BLaER1 treated with 17β-estradiol and CSF1 and Interleukin-3, amounts not matched to agents 10 nM and 100 nM (cell line): Measurements from ENCODE around the gene TECPR2.

Experiments used
- H3K27ac ChIP-seq, 11 experiments: shearing (Covaris generic); formaldehyde crosslinking; 2 replicates each; pipeline ENCODE4 v1.8.1; 2022
- H3K27me3 ChIP-seq, 11 experiments: shearing (Covaris generic); formaldehyde crosslinking; 2 replicates each; pipeline ENCODE4 v1.8.1; 2022
- H3K36me3 ChIP-seq, 11 experiments: shearing (Covaris generic); formaldehyde crosslinking; 2 replicates each; pipeline ENCODE4 v1.8.1; 2022
- H3K4me1 ChIP-seq, 10 experiments: shearing (Covaris generic); formaldehyde crosslinking; 2 replicates each; pipeline ENCODE4 v1.8.1; 2022
- H3K4me2 ChIP-seq, 11 experiments: shearing (Covaris generic); formaldehyde crosslinking; 2 replicates each; pipeline ENCODE4 v1.8.1; 2022
- H3K4me3 ChIP-seq, 10 experiments: shearing (Covaris generic); formaldehyde crosslinking; 2 replicates each; pipeline ENCODE4 v1.8.1; 2022
- H3K9ac ChIP-seq, 11 experiments: shearing (Covaris generic); formaldehyde crosslinking; 2 replicates each; pipeline ENCODE4 v1.8.1; 2022
- H3K9me3 ChIP-seq, 11 experiments: shearing (Covaris generic); formaldehyde crosslinking; replicated peaks in 1 of 11; 2 replicates each; pipeline ENCODE4 v1.8.1; 2022
- H4K20me1 ChIP-seq, 11 experiments: shearing (Covaris generic); formaldehyde crosslinking; 2 replicates each; pipeline ENCODE4 v1.8.1; 2022
- Cebpa-rat ChIP-seq, 11 experiments: shearing (Covaris generic); IDR thresholded peaks; 2 replicates each; pipeline ENCODE4 v1.8.1; 2022

Gene TECPR2, protein sequence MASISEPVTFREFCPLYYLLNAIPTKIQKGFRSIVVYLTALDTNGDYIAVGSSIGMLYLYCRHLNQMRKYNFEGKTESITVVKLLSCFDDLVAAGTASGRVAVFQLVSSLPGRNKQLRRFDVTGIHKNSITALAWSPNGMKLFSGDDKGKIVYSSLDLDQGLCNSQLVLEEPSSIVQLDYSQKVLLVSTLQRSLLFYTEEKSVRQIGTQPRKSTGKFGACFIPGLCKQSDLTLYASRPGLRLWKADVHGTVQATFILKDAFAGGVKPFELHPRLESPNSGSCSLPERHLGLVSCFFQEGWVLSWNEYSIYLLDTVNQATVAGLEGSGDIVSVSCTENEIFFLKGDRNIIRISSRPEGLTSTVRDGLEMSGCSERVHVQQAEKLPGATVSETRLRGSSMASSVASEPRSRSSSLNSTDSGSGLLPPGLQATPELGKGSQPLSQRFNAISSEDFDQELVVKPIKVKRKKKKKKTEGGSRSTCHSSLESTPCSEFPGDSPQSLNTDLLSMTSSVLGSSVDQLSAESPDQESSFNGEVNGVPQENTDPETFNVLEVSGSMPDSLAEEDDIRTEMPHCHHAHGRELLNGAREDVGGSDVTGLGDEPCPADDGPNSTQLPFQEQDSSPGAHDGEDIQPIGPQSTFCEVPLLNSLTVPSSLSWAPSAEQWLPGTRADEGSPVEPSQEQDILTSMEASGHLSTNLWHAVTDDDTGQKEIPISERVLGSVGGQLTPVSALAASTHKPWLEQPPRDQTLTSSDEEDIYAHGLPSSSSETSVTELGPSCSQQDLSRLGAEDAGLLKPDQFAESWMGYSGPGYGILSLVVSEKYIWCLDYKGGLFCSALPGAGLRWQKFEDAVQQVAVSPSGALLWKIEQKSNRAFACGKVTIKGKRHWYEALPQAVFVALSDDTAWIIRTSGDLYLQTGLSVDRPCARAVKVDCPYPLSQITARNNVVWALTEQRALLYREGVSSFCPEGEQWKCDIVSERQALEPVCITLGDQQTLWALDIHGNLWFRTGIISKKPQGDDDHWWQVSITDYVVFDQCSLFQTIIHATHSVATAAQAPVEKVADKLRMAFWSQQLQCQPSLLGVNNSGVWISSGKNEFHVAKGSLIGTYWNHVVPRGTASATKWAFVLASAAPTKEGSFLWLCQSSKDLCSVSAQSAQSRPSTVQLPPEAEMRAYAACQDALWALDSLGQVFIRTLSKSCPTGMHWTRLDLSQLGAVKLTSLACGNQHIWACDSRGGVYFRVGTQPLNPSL (N-terminal part only)

DNA sequence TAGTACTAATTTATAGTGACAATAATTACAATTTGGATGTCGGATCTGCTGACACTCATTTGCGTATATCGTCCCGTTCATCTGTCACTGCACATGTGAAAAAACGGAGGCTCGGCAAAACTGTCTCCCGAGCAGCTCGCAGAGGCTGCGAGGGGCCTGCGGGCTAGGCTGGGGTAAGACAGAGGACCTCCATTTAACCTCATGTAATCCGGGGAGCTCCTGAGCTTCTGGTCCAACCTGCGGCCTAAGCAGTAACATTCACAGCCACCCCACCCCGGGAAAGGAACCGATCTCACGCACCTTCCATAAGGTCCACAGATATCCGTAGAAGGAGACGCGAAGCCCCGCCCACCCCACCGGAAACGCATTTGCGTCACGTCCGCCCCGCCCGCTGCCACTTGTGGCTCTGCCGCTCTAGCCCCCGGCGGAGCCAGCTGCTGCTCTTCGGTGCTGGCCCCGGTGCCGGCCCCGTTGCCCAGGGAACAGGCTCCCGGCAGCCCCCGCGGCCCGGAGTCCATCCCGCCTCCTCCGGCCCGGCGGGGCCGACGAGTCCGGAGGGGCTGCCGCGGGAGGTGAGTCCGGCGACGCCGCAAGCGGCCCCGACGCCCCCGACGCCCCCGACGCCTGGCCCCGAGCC, at the start of gene TECPR2, which contains the start of gene CINP:
Gene TECPR2, plus strand, starts transcription at position 397 of the 637 bp plus-strand sequence. CDS start 13,781 bp downstream, outside the sequence.
Gene CINP, minus strand, starts transcription at position 346 of the 637 bp plus-strand sequence. Its CDS starts 39 bp downstream, at position 307.
- TF ChIP-seq Cebpa-rat (IDR thresholded peaks at IDR 0.05), result no peak
- peak within 1 kb of the TSS; percentile 69 to 85 (median 75) for H3K27ac ChIP-seq

DNA sequence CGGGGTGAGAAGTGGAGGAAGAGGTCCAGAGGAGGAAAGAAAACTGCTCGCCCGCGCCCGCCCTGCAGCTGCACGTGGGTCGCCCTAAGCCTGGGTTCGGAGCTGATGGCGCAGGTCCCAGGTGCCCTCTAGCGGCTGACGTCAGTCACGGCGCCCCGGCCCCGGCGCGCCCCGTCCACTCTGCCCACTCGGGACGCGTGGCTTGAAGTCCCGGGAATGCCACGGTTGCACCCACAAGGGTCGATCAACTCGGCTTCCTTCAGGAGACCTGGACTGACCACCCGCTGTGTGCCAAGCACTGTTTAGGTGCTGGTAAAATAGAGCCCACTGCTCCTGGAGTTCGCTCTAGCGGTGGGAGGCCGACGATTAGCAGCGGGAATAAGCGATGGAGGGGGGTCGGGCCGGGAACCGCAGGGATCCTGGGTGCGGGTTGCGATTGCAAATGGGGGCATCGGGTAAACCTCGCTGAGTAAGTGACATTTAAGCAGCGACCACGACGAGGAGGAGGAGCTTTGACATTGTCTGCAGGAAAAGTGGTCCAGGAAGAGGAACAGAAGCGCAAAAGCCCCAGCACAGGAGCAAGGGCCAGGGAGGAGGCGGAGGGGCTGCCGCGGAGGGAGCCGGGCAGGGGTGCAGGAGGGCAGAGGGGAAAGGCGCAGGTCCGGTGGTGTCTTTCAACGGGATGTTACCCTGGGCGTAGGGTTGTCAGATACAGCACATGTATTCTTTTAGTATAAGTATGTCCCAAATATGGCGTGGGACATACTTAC, 48.3 kb upstream of the TECPR2 start:
- Histone ChIP-seq H3K27ac (peak overlapping the region in 5 of 11 experiments; percentile 8 to 34 (median 19); a peak in 5 of 22 replicates), H3K9me3 (no peaks in the 10 kb centered on the region), H3K4me1 (peaks cover 35 to 51% (median 46%) of the 10 kb centered on the region in 10 experiments), H3K4me3 (peak overlapping the region; percentile 52 to 77 (median 65)), H3K9ac (peak overlapping the region; percentile 12 to 74 (median 65); a peak in 19 of 22 replicates), H3K4me2 (peak overlapping the region; percentile 63 to 88 (median 80)), H3K27me3 (no peaks in the 10 kb centered on the region), H4K20me1 (no peaks in the 10 kb centered on the region), H3K36me3 (no peaks in the 10 kb centered on the region)
- TF ChIP-seq Cebpa-rat (IDR thresholded peaks at IDR 0.05), result no peak

More for the DNA sequence above, at the start of gene TECPR2, which contains the start of gene CINP:
- Histone ChIP-seq H3K36me3 (peaks cover 12 to 24% (median 14%) of the 10 kb centered on the region in 11 experiments; a peak in 21 of 22 replicates), H3K9me3 (no peaks in the 10 kb centered on the region), H3K4me2 (peak within 1 kb of the TSS; percentile 88 to 99 (median 96)), H3K9ac (peak within 1 kb of the TSS; percentile 80 to 88 (median 87)), H3K4me1 (peaks cover 23 to 33% (median 29%) of the 10 kb centered on the region in 10 experiments), H3K4me3 (peak within 1 kb of the TSS; percentile 77 to 92 (median 84)), H3K27me3 (peaks cover 0 to 18% (median 0%) of the 10 kb centered on the region in 11 experiments; a peak in 2 of 22 replicates), H4K20me1 (peaks cover 0 to 18% (median 5%) of the 10 kb centered on the region in 11 experiments; a peak in 1 of 22 replicates)

DNA sequence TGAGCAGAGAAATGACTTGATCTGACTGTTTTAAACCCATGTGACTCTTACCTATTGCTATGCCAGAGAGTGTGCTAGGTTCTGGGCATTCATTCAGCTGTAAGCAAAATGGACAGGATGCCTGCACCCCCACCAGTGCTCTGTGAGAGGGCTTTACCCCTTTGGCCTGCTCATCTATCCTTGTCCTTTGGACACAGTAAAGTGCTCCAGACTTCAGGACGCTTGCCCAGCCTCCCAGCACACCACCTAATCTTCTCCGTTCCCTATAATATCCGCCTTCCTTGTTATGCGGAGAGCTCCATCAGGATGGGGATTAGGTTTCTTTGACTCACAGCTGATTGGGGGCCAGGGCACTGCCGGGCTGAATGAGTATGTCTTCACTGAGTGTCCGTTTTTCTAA, 47.6 kb upstream of the TECPR2 start:
- H3K27ac ChIP-seq, result no peak overlapping the region
- H4K20me1 ChIP-seq, result no peaks in the 10 kb centered on the region
- H3K4me1 ChIP-seq, result peaks cover 35 to 51% (median 46%) of the 10 kb centered on the region in 10 experiments
- no peak for TF ChIP-seq Cebpa-rat (IDR thresholded peaks at IDR 0.05)
- H3K4me2 ChIP-seq, result peak overlapping the region; percentile 63 to 88 (median 80); a peak in 21 of 22 replicates
- H3K4me3 ChIP-seq, result peak overlapping the region in 7 of 10 experiments; percentile 52 to 77 (median 65); a peak in 11 of 20 replicates
- no peaks in the 10 kb centered on the region for H3K27me3 ChIP-seq
- peak overlapping the region in 3 of 11 experiments; percentile 34 to 72 (median 70); a peak in 4 of 22 replicates for H3K9ac ChIP-seq
- no peaks in the 10 kb centered on the region for H3K9me3 ChIP-seq
- no peaks in the 10 kb centered on the region for H3K36me3 ChIP-seq

DNA sequence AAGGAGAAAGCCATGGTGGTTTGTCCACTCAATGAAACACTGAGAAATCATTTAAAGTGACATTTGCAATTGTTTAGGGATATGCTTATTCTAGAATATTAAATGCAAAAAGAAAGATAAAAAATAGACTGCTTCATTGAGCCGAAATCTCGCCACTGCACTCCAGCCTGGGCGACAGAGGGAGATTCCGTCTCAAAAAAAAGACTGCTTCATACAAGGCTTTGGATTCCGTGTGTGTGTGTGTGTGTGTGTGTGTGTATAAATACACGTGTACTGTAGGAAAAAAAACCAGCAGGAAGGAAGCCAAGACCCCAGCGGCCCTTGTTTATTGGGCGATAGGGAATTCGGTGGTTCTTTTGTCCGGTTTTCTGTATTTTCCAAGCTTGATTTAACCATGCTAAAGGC, 46.4 kb upstream of the TECPR2 start:
- peaks cover 46 to 63% (median 57%) of the 10 kb centered on the region in 10 experiments for H3K4me1 ChIP-seq
- H4K20me1 ChIP-seq, result no peaks in the 10 kb centered on the region
- peak overlapping the region; percentile 50 to 79 (median 64) for H3K4me3 ChIP-seq
- H3K36me3 ChIP-seq, result peaks cover 0 to 4% (median 0%) of the 10 kb centered on the region in 11 experiments; a peak in 2 of 22 replicates
- H3K4me2 ChIP-seq, result peak overlapping the region; percentile 67 to 96 (median 87)
- peak overlapping the region in 10 of 11 experiments; percentile 37 to 78 (median 68); a peak in 20 of 22 replicates for H3K9ac ChIP-seq
- TF ChIP-seq Cebpa-rat (IDR thresholded peaks at IDR 0.05), result no peak
- no peaks in the 10 kb centered on the region for H3K27me3 ChIP-seq
- no peaks in the 10 kb centered on the region for H3K9me3 ChIP-seq
- peak overlapping the region in 9 of 11 experiments; percentile 27 to 63 (median 52); a peak in 15 of 22 replicates for H3K27ac ChIP-seq

DNA sequence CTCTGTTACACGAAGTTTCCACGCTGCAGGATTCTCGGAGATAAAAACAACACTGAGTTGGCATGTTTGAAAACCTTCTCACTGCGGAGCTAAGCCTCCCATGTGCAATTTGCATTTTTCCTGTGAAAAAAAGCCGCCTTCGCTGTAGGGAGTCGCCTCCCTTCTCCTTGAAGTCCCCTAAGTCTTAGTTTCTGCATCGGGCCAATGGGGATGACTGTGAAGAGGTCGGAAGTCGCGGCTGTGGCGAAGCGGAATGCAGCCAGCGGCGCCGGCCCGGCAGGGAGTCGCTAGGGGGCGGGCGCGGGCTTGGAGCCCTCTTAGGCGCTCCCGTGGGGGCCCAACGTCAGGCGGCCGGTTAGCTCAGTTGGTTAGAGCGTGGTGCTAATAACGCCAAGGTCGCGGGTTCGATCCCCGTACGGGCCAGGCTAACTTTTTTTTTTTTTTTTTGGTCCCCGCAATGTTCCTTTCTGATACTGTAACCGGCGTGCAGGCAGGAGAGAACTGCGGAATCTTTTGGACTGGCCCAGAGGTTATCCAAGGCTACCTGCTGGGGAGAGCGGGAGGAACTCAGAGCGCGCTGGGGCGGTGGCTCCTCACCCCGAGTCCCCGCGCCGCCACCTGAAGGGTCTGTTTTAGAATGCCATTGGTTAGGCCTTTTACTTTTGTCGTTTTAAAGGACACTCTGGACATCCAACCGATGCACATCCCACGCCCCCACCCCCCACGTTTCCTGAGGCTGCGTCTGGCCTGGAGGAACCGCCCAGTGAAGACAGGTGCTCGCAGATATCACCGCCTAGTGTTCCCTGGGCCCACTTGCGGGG, 45.8 kb upstream of the TECPR2 start:
- TF ChIP-seq Cebpa-rat (IDR thresholded peaks at IDR 0.05), result no peak
- Histone ChIP-seq H3K27ac (peak overlapping the region; percentile 22 to 73 (median 58); a peak in 19 of 22 replicates), H3K4me1 (peaks cover 47 to 64% (median 57%) of the 10 kb centered on the region in 10 experiments), H3K36me3 (peaks cover 0 to 10% (median 0%) of the 10 kb centered on the region in 11 experiments; a peak in 5 of 22 replicates), H3K9ac (peak overlapping the region; percentile 57 to 79 (median 72)), H3K9me3 (no peaks in the 10 kb centered on the region), H4K20me1 (no peaks in the 10 kb centered on the region; a peak in 1 of 22 replicates), H3K4me2 (peak overlapping the region; percentile 82 to 96 (median 92)), H3K27me3 (no peaks in the 10 kb centered on the region), H3K4me3 (peak overlapping the region; percentile 50 to 79 (median 64))

DNA sequence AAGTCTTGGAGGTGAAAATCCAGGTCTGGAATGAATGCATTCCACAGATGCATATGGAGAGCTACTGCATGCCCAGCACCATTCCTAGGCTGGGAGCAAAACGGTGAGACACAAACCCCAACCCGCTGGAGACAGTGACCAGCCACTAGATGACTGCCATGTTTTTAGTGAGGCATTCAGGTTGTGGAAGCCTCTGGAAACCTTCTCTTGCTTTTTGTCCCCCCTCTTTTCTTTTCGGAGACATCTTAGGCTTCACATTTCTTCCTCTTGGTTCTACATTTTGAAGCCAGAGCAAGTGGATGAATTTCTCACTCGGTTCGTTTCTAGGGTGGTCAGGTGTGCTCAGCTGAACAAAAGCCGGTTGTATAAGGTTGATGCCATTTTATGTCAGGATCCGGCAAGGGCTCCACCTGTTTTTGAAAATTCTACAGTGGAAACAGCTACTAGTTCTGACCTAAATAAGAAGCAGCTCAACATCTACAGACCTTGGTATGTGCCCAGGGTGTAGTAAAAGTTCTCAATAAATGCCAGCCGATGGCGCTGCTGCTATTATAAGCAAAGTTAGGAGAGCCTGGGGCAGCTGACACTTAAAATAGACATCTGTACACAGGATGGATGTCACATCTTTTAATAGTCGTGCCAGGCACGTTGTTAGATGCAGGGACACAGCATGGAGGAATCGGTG, 45.0 kb upstream of the TECPR2 start:
- Histone ChIP-seq H3K27me3 (no peaks in the 10 kb centered on the region), H3K4me1 (peaks cover 47 to 69% (median 59%) of the 10 kb centered on the region in 10 experiments), H3K9ac (peak overlapping the region; percentile 57 to 79 (median 72)), H3K9me3 (no peaks in the 10 kb centered on the region), H3K27ac (peak overlapping the region in 10 of 11 experiments; percentile 36 to 73 (median 59); a peak in 14 of 22 replicates), H3K4me2 (peak overlapping the region; percentile 80 to 96 (median 87)), H3K4me3 (peak overlapping the region; percentile 50 to 79 (median 64)), H4K20me1 (no peaks in the 10 kb centered on the region; a peak in 1 of 22 replicates), H3K36me3 (peaks cover 0 to 16% (median 5%) of the 10 kb centered on the region in 11 experiments; a peak in 6 of 22 replicates)
- TF ChIP-seq Cebpa-rat (IDR thresholded peaks at IDR 0.05), result no peak
